Astrocyte (in vitro differentiated cells and primary cell): Measurements from ENCODE around the gene MIF. TPM values are rescaled to one million over a fixed set of nuclear protein-coding genes. Genes with fewer than 3 reads are reported as not detected.
"Not testable (repeated sequence)": the region's sequence is repeated elsewhere in the genome, so short reads cannot be mapped to it uniquely, and the experiment has no call there.

Experiments
- DNase-seq: peaks from one replicate; pipeline ENCODE4 v3.0.0-alpha.2; 2010; ENCODE audit warnings: low read depth
- FAIRE-seq: peaks from 2 replicates; lab custom pipeline; 2011; peaks lifted over from hg19 to GRCh38; lab: Jason Lieb, UNC
- H2AFZ ChIP-seq: 2 replicates; pipeline ENCODE4 v1.6.0; 2012; ENCODE audit warnings: low read depth, low read length, inconsistent platforms
- H3K27ac ChIP-seq: 2 replicates; pipeline ENCODE4 v1.5.1; 2011; ENCODE audit warnings: low read depth, low read length, inconsistent platforms
- H3K27me3 ChIP-seq: 2 replicates; pipeline ENCODE4 v1.6.0; 2011; ENCODE audit warnings: low read length, inconsistent platforms; ENCODE audit not compliant: insufficient read depth
- H3K36me3 ChIP-seq: 2 replicates; pipeline ENCODE4 v1.5.1; 2011; ENCODE audit warnings: low read length, inconsistent platforms; ENCODE audit not compliant: insufficient read depth
- H3K4me1 ChIP-seq: 2 replicates; pipeline ENCODE4 v1.5.1; 2011; ENCODE audit warnings: low read length, inconsistent platforms; ENCODE audit not compliant: insufficient read depth
- H3K4me2 ChIP-seq: 2 replicates; pipeline ENCODE4 v1.6.0; 2012; ENCODE audit warnings: low read length, inconsistent platforms
- H3K4me3 ChIP-seq: 2 replicates; pipeline ENCODE4 v1.5.1; 2011; ENCODE audit warnings: low read depth, mild to moderate bottlenecking, low read length, inconsistent platforms; ENCODE audit not compliant: insufficient read depth
- H3K79me2 ChIP-seq: 2 replicates; pipeline ENCODE4 v1.6.0; 2012; ENCODE audit warnings: mild to moderate bottlenecking, low read length, inconsistent platforms; ENCODE audit not compliant: insufficient read depth
- H3K9ac ChIP-seq: 2 replicates; pipeline ENCODE4 v1.6.0; 2012; ENCODE audit warnings: mild to moderate bottlenecking, low read length, inconsistent platforms
- H3K9me3 ChIP-seq: 2 replicates; pipeline ENCODE4 v1.5.1; 2012; ENCODE audit warnings: low read depth, mild to moderate bottlenecking, low read length, inconsistent platforms; ENCODE audit not compliant: insufficient read depth
- H4K20me1 ChIP-seq: 2 replicates; pipeline ENCODE4 v1.6.0; 2012; ENCODE audit warnings: low read length, inconsistent platforms; ENCODE audit not compliant: insufficient read depth
- H3K27ac Mint-ChIP-seq: one replicate; pipeline ENCODE4 v1.8.0; 2021; ENCODE audit warnings: mild to moderate bottlenecking, mixed read lengths; ENCODE audit not compliant: unreplicated experiment
- H3K27me3 Mint-ChIP-seq: one replicate; pipeline ENCODE4 v1.8.0; 2021; ENCODE audit warnings: low read depth, mixed read lengths; ENCODE audit not compliant: unreplicated experiment
- H3K36me3 Mint-ChIP-seq: one replicate; pipeline ENCODE4 v1.8.0; 2021; ENCODE audit warnings: low read depth, mixed read lengths; ENCODE audit not compliant: unreplicated experiment
- H3K4me1 Mint-ChIP-seq: one replicate; pipeline ENCODE4 v1.8.0; 2021; ENCODE audit warnings: low read depth, mixed read lengths; ENCODE audit not compliant: unreplicated experiment
- H3K4me3 Mint-ChIP-seq: one replicate; pipeline ENCODE4 v1.8.0; 2021; ENCODE audit warnings: mild to moderate bottlenecking, moderate library complexity, mixed read lengths; ENCODE audit not compliant: unreplicated experiment
- H3K9me3 Mint-ChIP-seq: one replicate; pipeline ENCODE4 v1.8.0; 2021; ENCODE audit warnings: mild to moderate bottlenecking, mixed read lengths; ENCODE audit not compliant: unreplicated experiment
- EZH2 ChIP-seq: IDR thresholded peaks from 2 replicates; pipeline ENCODE4 v1.6.1; 2012; ENCODE audit warnings: mild to moderate bottlenecking, low read length, inconsistent platforms; ENCODE audit not compliant: insufficient read depth
- total RNA-seq: library from RNA; stranded (reverse); gene quantifications from 2 replicates; pipeline ENCODE4 v1.2.1, GENCODE V29; 2021
- TF ChIP-seq, protein P1 (sequence below): IDR thresholded peaks from 2 replicates; pipeline ENCODE4 v1.5.1; 2011; ENCODE audit warnings: low read depth, mild to moderate bottlenecking, inconsistent platforms, low read length, moderate library complexity; ENCODE audit not compliant: insufficient read depth

MIF gene
- total RNA-seq, 1 donor from 2014 or later, result 906 TPM

- Histone ChIP-seq H3K9ac (no peak overlapping the region), H3K79me2 (no peaks in the 10 kb centered on the region), H4K20me1 (no peaks in the 10 kb centered on the region), H3K27me3 (no peaks in the 10 kb centered on the region), H3K27ac (no peak overlapping the region), H3K4me1 (no peaks in the 10 kb centered on the region), H2AFZ (no peak overlapping the region), H3K4me2 (no peak overlapping the region), H3K9me3 (no peaks in the 10 kb centered on the region), H3K4me3 (no peak overlapping the region), H3K36me3 (no peaks in the 10 kb centered on the region)
- no peak overlapping the region for H3K27ac Mint-ChIP-seq
- TF ChIP-seq, protein P1, sequence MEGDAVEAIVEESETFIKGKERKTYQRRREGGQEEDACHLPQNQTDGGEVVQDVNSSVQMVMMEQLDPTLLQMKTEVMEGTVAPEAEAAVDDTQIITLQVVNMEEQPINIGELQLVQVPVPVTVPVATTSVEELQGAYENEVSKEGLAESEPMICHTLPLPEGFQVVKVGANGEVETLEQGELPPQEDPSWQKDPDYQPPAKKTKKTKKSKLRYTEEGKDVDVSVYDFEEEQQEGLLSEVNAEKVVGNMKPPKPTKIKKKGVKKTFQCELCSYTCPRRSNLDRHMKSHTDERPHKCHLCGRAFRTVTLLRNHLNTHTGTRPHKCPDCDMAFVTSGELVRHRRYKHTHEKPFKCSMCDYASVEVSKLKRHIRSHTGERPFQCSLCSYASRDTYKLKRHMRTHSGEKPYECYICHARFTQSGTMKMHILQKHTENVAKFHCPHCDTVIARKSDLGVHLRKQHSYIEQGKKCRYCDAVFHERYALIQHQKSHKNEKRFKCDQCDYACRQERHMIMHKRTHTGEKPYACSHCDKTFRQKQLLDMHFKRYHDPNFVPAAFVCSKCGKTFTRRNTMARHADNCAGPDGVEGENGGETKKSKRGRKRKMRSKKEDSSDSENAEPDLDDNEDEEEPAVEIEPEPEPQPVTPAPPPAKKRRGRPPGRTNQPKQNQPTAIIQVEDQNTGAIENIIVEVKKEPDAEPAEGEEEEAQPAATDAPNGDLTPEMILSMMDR, result no peak
- TF ChIP-seq EZH2, result no peak
- H3K36me3 Mint-ChIP-seq, result no peaks in the 10 kb centered on the region
- H3K9me3 Mint-ChIP-seq, result peaks cover 3% of the 10 kb centered on the region
- DNase-seq, result no peak
- no peak overlapping the region for H3K4me3 Mint-ChIP-seq
- no peak for FAIRE-seq
- H3K27me3 Mint-ChIP-seq, result no peaks in the 10 kb centered on the region
- H3K4me1 Mint-ChIP-seq, result no peaks in the 10 kb centered on the region
These were observed 44.3 kb downstream of the MIF start for GRCh38 chr22:23938328-23939016.

DNA sequence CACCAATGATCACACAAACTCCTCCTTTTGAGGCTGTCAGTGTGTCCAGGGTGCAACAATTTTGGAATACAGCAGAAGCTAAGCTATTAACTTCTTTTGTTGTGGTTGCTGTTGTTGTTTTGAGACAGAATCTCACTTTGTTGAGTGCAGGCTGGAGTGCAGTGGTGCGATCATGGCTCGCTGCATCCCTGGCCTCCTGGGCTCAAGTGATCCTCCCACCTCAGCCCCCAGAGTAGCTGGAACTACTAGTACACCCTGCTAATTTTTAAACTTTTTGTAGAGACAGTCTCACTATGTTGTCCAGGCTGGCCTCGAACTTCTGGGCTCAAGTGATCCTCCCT is 44.8 kb downstream of the MIF start:
- Histone ChIP-seq H3K27me3 (no peaks in the 10 kb centered on the region), H3K79me2 (no peaks in the 10 kb centered on the region), H4K20me1 (no peaks in the 10 kb centered on the region), H3K36me3 (no peaks in the 10 kb centered on the region), H3K4me1 (no peaks in the 10 kb centered on the region), H3K27ac (no peak overlapping the region), H3K9ac (no peak overlapping the region), H2AFZ (no peak overlapping the region), H3K4me2 (no peak overlapping the region), H3K4me3 (no peak overlapping the region), H3K9me3 (no peaks in the 10 kb centered on the region)
- Mint-ChIP-seq H3K9me3 (peaks cover 2% of the 10 kb centered on the region), H3K27ac (no peak overlapping the region), H3K4me1 (no peaks in the 10 kb centered on the region), H3K27me3 (no peaks in the 10 kb centered on the region), H3K4me3 (no peak overlapping the region), H3K36me3 (no peaks in the 10 kb centered on the region)
- DNase-seq (no peak), FAIRE-seq (no peak)
- TF ChIP-seq, protein P1, result no peak
- no peak for TF ChIP-seq EZH2

DNA sequence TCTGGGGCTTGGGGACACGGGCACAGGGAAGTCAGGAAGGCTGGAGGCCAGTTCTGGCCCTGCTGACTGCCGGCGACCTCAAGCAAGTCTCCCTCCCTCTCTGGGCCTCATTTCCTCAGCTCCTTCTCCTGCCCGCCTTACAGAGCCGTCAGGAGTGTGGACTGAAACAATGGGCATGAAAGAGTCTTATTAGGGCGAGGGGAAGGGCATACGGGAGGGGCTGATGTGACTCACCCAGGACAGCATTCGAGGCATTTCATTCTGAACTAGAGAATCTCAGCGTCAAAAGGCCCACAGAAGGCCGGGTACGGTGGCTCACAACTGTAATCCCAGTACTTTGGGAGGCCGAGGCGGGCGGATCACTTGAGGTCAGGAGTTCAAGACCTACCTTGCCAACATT is 46.0 kb downstream of the MIF start:
- H3K27ac Mint-ChIP-seq, H3K36me3 Mint-ChIP-seq, H3K27me3 Mint-ChIP-seq, H4K20me1 ChIP-seq, H3K27ac ChIP-seq, H3K27me3 ChIP-seq, H3K36me3 ChIP-seq, H3K9ac ChIP-seq, H3K4me2 ChIP-seq, H3K79me2 ChIP-seq, H3K9me3 ChIP-seq, H3K4me3 ChIP-seq, H3K4me1 Mint-ChIP-seq, H3K4me1 ChIP-seq, DNase-seq, FAIRE-seq, H3K4me3 Mint-ChIP-seq, H3K9me3 Mint-ChIP-seq, H2AFZ ChIP-seq: not testable (repeated sequence)

Other genes starting within 250 kb of the MIF start
- not detected in 2 replicates for gene RGL4, start 203.4 kb upstream of the MIF start, total RNA-seq
- 8.8 and 10.3 TPM in 2 replicates for gene ZNF70, start 143.3 kb upstream of the MIF start, total RNA-seq
- gene VPREB3, start 140.0 kb upstream of the MIF start, total RNA-seq, result 0.50 TPM in 1 of 2 replicates, not detected in the other
- gene C22orf15, start 131.4 kb upstream of the MIF start, total RNA-seq, result 0.38 and 0.39 TPM in 2 replicates
- 60.9 and 70.5 TPM in 2 replicates for gene CHCHD10, start 126.4 kb upstream of the MIF start, total RNA-seq
- 12.2 and 23.7 TPM in 2 replicates for gene MMP11, start 121.5 kb upstream of the MIF start, total RNA-seq
- 91.3 and 115 TPM in 2 replicates for gene SMARCB1, start 107.4 kb upstream of the MIF start, total RNA-seq
- gene DERL3, start 55.4 kb upstream of the MIF start, total RNA-seq, result 0.70 and 0.82 TPM in 2 replicates
- 19.1 and 19.6 TPM in 2 replicates for gene SLC2A11, start 36.5 kb upstream of the MIF start, total RNA-seq
- 4.2 and 4.9 TPM in 2 replicates for gene GSTT2B, start 66.8 kb downstream of the MIF start, total RNA-seq
- gene DDTL, start 72.5 kb downstream of the MIF start, total RNA-seq, result 0.75 and 1.4 TPM in 2 replicates
- gene DDT, start 80.1 kb downstream of the MIF start, total RNA-seq, result 78.9 and 83.8 TPM in 2 replicates
- not detected in 2 replicates for gene GSTT2, start 85.8 kb downstream of the MIF start, total RNA-seq
- not detected in 2 replicates for gene GSTT4, start 111.1 kb downstream of the MIF start, total RNA-seq
- gene CABIN1, start 116.9 kb downstream of the MIF start, total RNA-seq, result 46.3 and 50.2 TPM in 2 replicates